Measurements from ENCODE around the gene ARFGAP3. TPM values are rescaled to one million over a fixed set of nuclear protein-coding genes. Genes with fewer than 3 reads are reported as not detected.
A peak's percentile ranks its signal among the peaks of the same experiment; 100 is the strongest.
"Not testable (repeated sequence)": the region's sequence is repeated elsewhere in the genome, so short reads cannot be mapped to it uniquely, and the experiment has no call there.

The ARFGAP3 gene
- total RNA-seq, 1 experiment from 2014 or later = 33.0 TPM

DNA sequence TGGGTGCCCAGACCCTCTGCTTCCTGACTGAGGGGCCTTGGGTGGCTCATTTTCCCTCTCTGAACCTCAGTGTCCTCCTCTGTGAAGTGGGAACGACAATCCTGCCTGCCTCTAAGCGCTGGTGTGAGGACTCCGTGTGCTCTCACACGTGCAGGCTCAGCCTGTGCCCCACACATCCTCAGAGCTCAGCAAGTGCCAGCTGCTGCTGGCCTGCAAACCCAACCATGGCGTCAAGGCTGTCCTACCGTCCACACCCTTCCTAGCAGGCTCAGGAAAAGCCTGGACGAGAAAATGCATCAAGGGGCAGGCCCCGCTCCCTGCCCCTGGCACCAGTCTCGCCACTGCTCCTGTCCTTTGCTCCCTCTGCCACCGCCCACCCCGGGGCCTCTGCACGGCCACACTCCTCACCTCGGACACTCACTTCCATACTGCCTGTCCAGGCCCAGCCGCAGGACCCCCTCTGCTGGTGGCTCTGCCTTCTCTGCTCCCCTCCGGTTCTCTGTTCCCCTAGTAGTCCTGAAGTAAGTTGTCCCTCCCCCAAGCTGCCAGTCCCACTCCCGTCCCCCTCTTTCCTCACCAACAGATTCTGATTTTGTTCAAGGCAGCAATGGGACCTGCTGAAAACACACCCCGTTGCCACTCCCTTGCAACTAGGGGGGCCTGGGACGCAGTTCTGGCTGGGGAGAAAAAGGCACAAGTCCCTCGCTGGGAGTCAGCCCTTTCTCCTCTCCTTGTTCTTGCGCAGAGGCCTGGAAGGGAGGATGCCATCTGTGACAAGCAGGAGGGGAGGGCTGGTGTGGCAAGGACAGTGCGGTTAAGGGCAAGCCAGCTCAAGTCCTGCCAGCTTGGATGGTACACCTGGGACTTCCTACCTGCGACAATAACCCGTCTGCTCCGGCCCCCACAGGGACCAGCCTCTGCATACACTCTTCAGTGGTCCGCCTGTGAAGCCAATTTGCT is 62.2 kb downstream of the ARFGAP3 start:
- DNase-seq (ENCODE audit: low spot score) = no peak

DNA sequence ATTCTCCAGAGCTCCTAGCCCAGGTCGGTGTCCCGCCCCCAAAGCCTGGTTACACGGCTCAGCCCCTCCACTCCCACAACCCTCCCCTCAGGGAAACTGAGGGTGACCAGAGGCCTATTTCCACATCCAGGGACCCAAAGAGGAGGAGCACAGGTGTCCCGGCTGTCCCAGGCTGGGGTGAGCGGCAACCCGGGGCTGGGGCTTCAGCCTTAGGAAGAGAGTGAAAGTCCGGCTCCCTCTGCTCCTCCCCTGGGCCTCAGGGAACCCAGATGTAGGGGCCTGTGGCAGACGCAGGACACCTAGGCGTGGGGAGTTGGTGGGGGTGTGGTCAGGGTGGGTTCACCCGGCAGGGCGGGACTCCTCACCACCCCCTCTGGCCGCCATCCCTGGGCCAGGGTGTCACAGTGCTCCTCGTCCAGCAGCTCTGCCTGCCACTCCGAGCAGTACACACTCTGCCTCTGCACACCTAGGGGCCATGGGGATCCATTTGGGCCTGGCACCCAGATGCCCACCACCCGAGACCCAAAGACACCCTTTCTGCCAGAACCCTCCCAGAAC is 63.1 kb downstream of the ARFGAP3 start:
- DNase-seq (ENCODE audit: low spot score) = no peak

DNA sequence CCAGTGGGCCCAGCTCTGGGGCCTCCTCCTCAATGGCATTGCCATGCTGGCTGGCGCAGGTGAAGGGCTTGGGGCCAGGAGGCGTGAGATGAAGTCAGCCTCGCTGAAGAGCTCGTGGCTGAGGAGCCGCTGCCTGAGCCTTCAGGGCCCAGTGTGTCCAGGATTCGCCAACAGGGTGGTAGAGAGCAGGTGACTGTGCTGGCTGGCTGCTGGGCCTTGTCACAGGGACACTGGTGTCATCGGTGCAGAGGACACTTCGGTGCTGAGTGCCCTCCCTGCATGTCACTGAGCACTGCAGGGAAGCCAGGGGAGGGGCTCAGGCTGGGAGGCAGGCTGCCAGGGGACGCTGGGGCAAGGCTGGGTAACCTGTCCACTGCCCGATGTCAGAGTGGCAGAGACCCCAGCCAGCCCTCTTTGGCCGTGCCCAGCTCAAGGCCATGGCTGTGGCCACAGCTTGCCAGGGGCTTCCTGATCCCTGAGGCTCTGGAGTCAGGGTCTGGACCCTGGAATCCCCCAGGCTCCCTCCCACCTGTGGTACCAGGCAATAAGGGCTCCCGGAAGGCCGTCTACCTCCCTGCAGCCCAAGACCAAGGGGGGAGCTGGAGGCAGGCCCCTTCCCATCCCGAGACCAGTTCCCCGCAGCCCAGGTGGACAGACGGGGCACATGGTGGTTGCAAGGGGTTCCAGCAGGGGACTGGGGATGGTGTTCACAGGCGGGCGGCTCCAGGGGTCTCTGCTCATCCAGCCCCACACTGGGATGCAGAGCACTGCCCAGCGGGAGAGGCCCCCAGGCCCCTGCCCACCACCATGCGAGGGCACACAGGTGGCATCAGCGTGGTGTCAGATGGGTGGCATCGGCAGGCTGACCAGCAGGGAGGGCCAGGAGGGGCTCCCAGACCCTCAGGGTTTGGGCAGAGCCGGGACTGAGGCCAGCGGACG is 63.9 kb downstream of the ARFGAP3 start:
- DNase-seq (ENCODE audit: low spot score) = no peak

DNA sequence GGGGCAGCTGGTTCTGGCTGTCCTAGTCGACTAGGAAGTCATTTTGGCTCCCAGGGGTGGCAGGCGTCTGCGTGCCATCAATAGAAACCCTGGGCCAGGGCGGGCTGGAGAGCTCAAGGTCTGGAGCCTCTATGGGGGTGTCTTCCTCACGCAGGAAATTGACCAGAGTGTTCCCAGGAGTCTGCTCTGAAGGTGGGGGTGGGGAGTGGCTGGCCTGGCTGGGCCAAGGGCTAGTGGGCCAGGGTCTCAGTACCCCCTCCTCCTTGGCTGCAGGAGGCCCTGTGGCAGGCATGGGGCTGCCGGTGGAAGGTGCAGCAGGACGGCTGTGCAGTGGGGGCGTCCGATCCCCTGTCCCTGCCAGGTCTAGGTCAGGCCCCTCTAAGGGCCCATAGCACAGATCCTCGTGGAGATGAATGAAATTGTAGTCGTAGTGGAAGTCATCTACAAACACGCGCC is 64.6 kb downstream of the ARFGAP3 start:
- DNase-seq (ENCODE audit: low spot score) = no peak

DNA sequence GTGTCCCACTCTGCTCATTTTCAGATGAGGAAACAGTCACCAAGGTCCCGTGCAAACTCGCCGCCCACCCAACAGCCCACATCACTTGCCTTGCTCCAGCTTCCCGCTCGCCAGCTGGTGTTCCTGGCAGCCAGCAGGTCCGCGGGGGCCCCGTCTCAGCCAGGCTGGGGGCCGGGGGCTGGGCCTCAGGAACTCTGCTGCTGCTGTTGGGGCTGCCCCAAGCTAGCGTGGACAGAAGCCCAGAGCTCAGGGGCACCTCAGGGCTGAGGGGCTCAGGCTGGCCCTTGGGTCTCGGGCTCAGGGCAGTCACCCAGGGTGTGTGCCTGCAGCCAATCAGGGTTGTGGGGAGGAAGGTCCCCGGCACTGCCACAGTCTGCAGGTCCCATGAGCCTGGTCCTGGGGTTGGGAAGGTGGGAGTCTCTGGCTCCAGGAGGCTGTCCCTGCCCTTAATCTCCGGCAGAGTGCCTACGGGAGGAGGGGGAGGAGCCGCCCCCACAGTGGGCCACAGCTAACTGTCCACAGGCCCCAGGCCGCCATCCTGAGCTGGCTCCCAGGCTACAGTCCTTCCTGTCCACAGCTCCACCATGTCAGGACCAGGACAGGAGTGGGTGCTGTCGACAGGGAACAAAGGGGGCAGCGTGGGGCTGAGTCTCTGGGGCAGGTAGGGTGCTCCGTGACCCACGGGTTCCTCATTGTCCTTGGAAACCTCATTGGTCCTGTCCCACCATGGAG is 65.2 kb downstream of the ARFGAP3 start:
- no peak for DNase-seq (ENCODE audit: low spot score)

DNA sequence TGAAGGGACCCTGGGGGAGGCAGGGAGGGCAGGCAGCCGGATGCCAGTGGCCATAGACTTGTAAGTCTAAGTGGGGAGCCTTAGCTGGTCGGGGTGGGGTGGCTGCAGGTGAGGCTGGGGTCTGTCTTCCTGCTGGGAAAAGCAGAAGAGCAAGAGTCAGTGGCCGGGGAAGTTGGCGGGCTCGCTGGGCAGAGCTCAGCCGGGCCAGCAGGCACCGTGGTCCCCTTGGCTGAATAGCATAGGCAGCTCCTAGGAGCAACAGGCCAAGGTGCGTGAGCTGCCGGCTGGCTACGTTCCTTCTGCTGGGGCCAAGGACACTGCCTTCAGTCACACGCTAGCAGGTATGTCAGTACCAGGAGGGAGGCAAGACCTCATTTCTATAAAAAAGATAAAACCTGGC is 68.6 kb downstream of the ARFGAP3 start:
- DNase-seq (ENCODE audit: low spot score) = no peak

DNA sequence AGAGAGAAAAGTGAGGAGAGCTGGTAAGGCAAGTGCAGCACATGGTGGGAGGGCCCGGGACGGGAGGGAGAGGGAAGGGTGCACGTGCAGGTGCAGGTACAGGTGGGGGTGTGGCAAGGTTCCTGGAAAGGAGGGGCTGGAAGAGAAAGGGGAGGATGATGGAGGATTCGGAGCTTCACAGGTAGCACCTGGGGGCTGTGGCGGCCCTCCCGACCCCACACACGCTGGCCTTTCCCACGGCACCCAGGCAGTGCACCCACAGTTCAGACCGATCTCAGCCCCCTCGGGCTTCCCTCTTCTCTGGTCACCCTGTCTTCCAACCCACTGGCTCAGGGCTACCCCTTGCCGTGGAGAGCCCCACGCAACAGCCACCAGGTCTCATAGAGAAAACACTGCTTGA is 69.1 kb downstream of the ARFGAP3 start:
- no peak for DNase-seq (ENCODE audit: low spot score)

DNA sequence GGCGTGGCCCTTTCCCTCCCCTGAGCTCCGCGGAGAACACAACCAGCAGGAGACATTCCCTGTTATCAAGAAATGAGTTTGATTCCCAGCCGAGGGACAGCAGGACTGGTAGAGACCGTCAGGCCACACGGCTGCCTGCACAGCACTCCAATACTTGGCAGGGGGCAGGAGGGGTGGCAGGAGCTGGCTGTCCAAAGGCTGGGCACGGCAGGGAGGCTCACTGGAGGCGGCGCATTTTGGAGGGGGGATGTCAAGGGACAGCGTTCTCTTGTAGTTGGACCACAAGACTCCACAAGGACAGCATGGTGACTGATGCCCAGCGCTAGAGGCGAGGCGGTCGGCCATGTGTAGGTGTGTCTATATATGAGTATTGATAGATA is 69.7 kb downstream of the ARFGAP3 start:
- no peak for DNase-seq (ENCODE audit: low spot score)

DNA sequence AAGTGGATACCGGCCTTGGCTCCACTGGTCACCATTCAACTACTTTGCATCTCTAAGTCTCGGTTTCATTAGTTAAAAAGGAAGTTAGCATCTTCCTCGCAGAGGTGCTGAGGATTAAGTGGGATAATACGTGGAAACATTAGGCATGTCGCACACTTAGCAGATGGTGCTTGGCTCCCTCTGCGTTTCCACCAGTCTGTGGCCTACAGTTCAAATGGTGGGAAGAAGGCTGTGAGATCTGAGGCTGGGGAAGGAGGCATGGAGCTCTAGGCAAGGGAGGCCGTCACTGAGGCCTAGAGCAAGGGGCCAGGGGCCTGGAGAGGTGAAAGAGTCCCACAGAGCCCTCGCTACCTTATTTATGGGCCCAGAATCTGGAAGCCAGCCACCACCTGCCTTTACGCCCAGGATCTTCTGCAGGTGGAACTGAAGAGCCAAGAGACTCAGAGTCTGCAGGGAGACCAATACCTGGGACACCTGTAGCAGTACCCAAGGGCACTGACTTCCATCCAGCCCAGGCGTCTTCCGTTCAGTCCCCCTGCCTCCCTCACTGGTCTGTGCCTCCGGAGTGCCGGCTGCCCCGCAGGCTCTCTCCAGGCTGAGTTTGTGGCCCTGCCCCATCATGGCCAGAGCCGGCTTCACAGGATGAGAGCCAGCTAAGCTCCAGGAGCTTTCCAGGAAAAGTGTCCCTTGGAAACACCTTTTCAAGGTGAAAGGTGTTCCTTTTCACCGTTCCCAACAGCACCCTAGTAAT is 70.3 kb downstream of the ARFGAP3 start:
- no peak for DNase-seq (ENCODE audit: low spot score)

DNA sequence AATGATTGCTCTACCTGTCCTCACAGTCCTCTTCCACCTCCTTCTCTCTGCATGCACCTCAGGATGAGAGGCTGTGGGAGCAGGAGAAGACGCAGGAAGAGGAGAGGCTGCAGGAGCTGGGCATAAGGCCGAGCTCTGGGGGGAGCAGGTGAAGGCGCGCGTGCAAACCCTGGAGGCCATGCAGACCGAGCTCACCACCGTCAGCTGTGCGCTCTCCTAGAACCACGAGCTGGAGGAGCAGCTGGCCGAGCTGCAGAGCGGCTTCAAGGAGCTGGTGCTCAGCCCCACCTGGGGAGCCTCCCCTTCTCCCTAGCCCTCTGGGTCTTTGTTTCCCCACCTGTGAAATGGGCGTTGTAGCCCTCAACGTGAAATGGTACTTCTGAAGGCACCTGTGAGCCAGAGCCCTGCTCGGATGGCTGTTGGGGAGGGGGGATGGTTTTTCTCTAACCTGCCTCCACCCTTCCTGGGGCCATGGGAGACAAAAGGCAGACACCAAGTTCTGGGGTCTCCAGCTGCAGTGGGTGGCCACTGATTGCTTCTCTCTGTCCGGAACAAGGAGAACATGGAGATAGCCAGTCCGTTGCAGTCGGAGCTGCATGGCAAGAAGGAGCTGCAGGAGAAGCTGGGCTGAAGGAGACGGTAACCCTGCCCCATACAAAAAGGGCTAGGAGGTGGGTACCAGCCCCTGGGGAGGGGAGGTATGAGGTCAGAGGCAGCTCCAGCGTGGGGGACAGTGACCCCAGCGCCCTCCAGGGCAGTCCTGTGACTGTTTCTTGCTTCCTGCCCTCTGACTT is 71.2 kb downstream of the ARFGAP3 start:
- no peak for DNase-seq (ENCODE audit: low spot score)

DNA sequence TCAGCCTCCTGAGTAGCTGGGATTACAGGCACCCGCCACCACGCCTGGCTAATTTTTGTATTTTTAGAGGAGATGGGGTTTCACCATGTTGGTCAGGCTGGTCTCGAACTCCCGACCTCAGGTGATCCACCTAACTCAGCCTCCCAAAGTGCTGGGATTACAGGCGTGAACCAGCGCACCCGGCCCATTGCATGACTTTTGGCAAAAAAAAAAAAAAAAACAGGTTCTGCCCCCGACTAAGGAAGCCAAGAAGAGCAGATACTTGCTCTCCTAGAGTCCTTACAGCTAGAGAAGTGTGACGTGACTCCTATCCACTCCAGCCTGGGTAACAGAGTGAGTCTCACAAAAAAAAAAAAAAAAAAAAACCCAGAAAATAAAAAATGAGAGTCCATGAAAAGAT is 74.8 kb downstream of the ARFGAP3 start:
- not testable (repeated sequence) for DNase-seq (ENCODE audit: low spot score)

DNA sequence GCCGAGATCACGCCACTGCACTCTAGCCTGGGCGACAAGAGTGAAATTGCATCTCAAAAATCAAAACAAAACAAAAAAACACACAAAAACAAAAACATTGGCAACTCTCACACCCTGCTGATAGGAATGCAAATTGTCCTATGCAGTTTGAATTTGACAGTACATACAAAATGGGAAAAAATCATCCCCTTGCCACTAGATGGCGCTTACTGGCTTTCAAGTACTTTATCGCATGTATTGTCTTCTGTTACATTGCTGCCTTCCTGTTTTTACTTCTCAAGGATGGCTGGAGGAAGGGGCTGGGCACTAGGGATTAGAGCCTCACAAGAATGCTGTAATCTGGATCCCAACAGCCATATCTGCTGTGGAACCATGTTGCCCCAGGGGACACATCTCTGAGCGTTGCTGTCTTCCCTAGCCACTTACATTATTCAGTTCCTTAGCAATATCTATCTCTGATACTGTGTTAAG is 77.0 kb downstream of the ARFGAP3 start:
- DNase-seq (ENCODE audit: low spot score) = peak; percentile 71

DNA sequence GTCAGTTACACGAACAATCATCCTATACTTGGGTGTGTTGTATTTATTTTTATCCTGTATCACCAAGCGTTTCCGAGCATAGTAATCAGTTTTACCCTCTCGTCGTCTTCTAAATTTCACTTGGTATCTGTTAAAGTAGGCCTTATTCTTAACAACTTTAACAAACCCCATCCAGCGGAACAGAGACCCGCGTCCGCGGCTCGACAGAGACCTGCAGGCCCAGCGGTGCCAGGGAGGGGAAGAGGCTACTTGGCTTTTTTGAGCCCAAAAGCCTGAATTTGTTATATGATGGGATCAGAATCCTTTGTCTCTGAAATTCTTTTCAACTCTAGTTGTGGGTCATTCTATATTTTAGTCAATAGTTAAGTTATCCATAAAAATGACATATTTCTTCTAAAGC is 79.9 kb downstream of the ARFGAP3 start:
- DNase-seq (ENCODE audit: low spot score) = no peak

DNA sequence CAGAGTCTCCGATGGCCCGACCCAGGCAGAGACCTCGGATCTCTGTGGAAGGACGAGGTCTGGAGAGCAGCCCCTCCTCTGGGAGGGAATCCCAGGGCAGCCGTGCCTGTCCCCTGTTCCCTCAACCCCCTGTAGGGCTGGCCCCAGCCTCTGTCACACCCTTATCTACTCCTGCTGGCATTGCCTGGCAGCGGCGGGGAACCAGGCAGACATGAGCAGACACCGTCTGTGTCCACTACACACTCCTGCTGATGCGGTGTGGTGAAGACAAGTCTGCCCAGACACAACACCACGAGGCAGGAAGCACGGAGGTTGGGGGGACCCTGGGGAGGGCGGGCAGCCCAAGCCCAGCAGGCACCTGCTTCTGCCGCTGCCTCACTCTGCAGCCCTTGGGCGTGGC is 83.9 kb downstream of the ARFGAP3 start:
- DNase-seq (ENCODE audit: low spot score) = no peak

DNA sequence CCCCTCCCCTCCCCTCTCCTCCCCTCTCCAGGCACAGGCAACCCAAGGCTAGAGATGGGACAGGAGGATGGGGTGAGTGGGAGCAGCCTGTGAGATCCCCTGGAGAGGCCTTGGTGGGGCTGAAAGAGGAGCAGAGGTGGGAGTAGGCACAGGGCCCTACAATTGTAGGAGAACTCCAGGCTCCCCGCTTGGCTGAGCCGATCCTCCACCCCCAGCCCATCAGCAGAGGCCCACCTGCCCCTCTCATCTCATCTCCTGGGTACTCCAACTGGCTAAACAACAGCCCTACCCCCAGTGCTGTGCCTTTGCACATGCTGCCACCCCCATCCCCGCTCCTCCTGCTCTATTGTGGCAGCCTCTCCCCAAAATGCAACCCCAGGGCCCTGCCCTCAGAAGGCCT is 84.4 kb downstream of the ARFGAP3 start:
- no peak for DNase-seq (ENCODE audit: low spot score)

DNA sequence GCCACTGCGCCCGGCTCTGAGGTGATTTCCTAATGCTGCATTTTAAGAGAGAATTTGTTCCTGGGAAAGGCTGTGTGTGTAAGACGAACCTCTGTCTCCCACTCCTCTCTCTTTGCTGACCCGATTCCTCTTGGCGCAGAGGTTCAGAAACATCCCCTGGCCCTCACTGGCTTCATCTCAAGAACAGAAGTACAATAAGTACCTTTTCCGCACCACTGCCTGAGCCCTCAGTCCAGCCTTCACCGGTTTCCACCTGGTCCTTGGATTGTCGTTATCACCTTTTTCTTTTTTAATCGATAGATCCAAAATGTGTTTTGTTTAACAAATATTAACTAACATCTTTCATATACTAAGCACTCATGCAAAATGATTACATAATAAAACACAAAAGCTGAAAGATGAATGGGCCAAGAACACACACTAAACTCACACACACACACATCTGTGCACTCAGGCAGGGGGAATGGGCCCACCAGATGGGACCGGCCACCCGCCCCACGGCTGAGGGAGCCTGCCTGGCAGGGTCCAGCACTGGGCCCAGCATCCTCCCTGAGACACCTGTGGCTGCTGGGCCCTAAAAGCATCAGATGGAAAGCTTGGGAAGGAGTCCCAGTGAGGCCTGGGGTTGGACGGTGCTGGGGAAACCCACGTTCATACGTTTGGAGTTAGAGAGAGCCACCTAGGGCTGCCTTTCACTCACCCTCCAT is 86.0 kb downstream of the ARFGAP3 start:
- no peak for DNase-seq (ENCODE audit: low spot score)

DNA sequence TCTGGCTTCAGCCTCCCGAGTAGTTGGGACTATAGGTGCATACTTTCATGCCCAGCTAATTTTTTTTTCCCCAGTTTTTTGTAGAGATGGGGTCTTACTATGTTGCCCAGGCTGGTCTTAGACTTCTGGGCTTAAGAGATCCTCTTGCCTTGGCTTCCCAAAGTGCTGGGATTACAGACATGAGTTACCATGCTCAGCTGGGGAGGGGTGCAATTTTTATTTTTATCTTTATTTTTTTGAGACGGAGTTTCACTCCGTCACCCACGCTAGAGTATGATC is 86.7 kb downstream of the ARFGAP3 start:
- DNase-seq (ENCODE audit: low spot score) = no peak

DNA sequence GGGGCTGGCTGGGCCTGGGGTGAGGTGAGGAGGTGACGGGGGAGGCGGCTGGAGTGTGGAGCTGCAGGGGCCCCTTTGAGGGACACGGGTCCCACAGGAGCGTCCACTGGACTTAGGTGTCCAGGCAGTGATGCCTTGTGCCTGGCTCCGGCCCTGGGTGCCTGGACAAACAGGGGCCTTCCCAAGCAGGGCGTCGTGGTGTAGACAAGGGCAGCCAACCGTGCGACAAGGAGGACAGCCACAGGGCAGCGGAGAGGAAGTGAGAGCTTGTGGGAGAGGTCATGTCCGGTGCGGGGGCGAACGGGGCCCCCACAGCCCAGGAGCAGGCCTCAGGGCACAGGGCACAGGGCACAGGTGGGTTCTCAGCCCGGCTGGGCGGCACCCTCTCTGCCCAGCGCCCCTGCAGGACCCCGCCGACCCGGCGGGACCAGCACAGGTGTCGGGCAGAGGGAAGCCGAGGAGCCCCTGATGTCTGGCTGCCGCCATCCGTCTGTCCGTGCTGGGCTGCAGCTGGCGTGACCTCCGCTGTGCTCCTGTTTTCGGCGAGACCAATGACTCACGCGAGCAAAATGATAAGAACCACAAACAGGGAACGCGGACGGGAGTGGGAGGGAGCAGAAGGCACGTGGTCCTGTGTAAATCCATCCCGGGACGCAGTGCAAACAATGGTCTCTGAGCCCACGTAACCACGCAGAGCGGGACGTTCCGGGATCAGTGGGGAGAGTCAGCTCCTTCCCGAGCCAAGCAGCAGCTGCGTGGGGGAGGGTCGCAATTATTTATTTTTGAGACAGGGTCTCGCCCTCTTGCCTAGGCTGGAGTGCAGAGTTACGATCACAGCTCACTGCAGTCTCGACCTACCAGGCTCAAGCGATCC is 87.3 kb downstream of the ARFGAP3 start:
- peak; percentile 50 for DNase-seq (ENCODE audit: low spot score)

DNA sequence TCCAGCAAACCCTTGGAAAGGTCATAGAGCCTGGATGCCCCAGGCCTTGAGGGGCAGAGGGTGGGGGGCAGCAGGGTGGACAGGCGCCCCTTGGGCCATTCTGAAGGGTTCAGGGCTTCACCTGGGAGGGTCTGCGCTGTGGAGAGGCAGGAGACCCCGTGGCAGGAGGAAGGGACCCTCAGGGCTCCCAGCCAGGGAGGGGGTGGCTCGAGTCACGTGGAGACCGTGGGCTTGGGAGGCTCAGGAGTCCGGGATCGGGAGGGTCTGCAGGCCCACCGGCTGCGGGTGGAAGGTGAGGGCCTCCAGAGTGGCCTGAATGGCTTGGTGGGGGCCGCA is 87.9 kb downstream of the ARFGAP3 start:
- no peak for DNase-seq (ENCODE audit: low spot score)

Measured in A172 (cell line).